KMS-11 (cell line): Measurements from ENCODE around the gene FHAD1.
A peak's percentile ranks its signal among the peaks of the same experiment; 100 is the strongest.

Source experiments
- H2AFZ ChIP-seq: fragments of 200-600 bp; sonication (generic); 2 replicates; pipeline ENCODE4 v1.6.1; 2016; ENCODE audit warnings: antibody characterized with exemption, mixed run types, low read depth
- H3K27ac ChIP-seq: fragments of 200-600 bp; sonication (generic); 2 replicates; pipeline ENCODE4 v1.6.1; 2016; ENCODE audit warnings: mild to moderate bottlenecking, mixed run types
- H3K27me3 ChIP-seq: fragments of 200-600 bp; sonication (generic); 2 replicates; pipeline ENCODE4 v1.6.1; 2017; ENCODE audit warnings: mild to moderate bottlenecking, low read depth, mixed run types, moderate library complexity; ENCODE audit not compliant: insufficient read depth
- H3K36me3 ChIP-seq: fragments of 200-600 bp; sonication (generic); 2 replicates; pipeline ENCODE4 v1.6.1; 2017; ENCODE audit warnings: mild to moderate bottlenecking, mixed run types; ENCODE audit not compliant: insufficient read depth
- H3K4me1 ChIP-seq: fragments of 200-600 bp; sonication (generic); 2 replicates; pipeline ENCODE4 v1.6.1; 2016; ENCODE audit warnings: mild to moderate bottlenecking, low read depth, mixed run types; ENCODE audit not compliant: poor library complexity, severe bottlenecking
- H3K4me2 ChIP-seq: fragments of 200-600 bp; sonication (generic); 2 replicates; pipeline ENCODE4 v1.7.0; 2016; ENCODE audit warnings: mild to moderate bottlenecking, mixed run types
- H3K4me3 ChIP-seq: fragments of 200-600 bp; sonication (generic); IDR thresholded peaks from 2 replicates; pipeline ENCODE4 v1.6.1; 2017; ENCODE audit warnings: low read depth, low read length, mixed read lengths; ENCODE audit not compliant: insufficient read depth
- H3K79me2 ChIP-seq: fragments of 200-600 bp; sonication (generic); 2 replicates; pipeline ENCODE4 v1.6.1; 2016; ENCODE audit warnings: low read depth, mixed run types; ENCODE audit not compliant: insufficient read depth
- H3K9ac ChIP-seq: fragments of 200-600 bp; sonication (generic); 2 replicates; pipeline ENCODE4 v1.6.1; 2016; ENCODE audit warnings: mild to moderate bottlenecking, mixed run types
- H4K20me1 ChIP-seq: fragments of 200-600 bp; sonication (generic); 2 replicates; pipeline ENCODE4 v1.6.1; 2016; ENCODE audit warnings: mild to moderate bottlenecking, mixed run types; ENCODE audit not compliant: insufficient read depth
- CTCF ChIP-seq: fragments of 200-600 bp; sonication (generic); conservative IDR thresholded peaks from 2 replicates; pipeline ENCODE4 v1.6.1; 2017; ENCODE audit warnings: low read depth, mild to moderate bottlenecking, antibody characterized with exemption, low read length, moderate library complexity, mixed read lengths

The FHAD1 gene

GRCh38 chr1:15410884-15411245 is 163.8 kb downstream of the FHAD1 start:
- H3K27ac ChIP-seq, result no peak overlapping the region
- H3K9ac ChIP-seq, result peak overlapping the region; percentile 81; the same call in 1 of the 2 replicates
- H3K79me2 ChIP-seq, result no peaks in the 10 kb centered on the region; the same call in 1 of the 2 replicates
- TF ChIP-seq CTCF, result no peak
- H3K4me2 ChIP-seq, result peak overlapping the region; percentile 84
- H2AFZ ChIP-seq, result peak overlapping the region; percentile 79; the same call in 1 of the 2 replicates
- no peaks in the 10 kb centered on the region for H4K20me1 ChIP-seq
- peak overlapping the region; percentile 58 for H3K4me3 ChIP-seq
- H3K36me3 ChIP-seq, result no peaks in the 10 kb centered on the region
- peaks cover 5% of the 10 kb centered on the region for H3K4me1 ChIP-seq
- H3K27me3 ChIP-seq, result peaks cover 9% of the 10 kb centered on the region; the same call in 1 of the 2 replicates

- Histone ChIP-seq H3K27me3 (peaks cover 9% of the 10 kb centered on the region; the same call in 1 of the 2 replicates), H3K4me1 (peaks cover 5% of the 10 kb centered on the region), H3K79me2 (no peaks in the 10 kb centered on the region; the same call in 1 of the 2 replicates), H3K9ac (no peak overlapping the region), H3K36me3 (no peaks in the 10 kb centered on the region), H4K20me1 (no peaks in the 10 kb centered on the region), H3K4me3 (no peak overlapping the region), H3K27ac (no peak overlapping the region), H3K4me2 (peak overlapping the region; percentile 84; the same call in 1 of the 2 replicates), H2AFZ (no peak overlapping the region)
- no peak for TF ChIP-seq CTCF
Observed at GRCh38 chr1:15411593-15412137, 164.6 kb downstream of the FHAD1 start.

DNA sequence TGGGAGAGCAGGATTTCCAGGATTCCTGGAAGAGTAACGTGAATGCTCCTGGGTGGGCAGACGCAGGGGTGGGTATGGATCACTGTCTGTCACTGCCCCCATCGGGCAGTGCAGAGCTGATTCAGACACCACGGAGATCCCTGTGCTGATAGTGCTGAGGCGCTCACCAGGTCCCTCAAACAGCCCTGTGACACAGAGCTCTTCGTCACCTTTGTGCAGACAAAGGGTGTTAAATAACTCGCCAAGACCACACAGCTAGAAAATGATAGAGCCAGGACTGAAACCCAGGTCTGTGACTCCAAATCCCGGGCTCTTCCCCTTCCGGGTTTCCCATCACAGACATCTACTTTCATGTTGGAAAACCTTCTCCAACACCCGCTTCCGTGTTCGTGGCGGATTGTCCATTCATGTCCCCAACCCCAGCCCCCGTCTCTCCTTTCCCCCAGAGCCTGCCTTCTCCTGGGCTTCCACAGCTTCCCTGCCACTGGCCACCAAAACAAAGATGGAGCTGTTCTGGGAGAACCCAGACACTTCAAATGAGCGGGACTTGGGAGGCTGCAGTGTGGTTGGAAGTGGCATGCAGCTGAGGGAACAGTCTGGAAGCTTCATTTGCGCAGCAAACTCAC is 165.3 kb downstream of the FHAD1 start:
- no peaks in the 10 kb centered on the region for H4K20me1 ChIP-seq

DNA sequence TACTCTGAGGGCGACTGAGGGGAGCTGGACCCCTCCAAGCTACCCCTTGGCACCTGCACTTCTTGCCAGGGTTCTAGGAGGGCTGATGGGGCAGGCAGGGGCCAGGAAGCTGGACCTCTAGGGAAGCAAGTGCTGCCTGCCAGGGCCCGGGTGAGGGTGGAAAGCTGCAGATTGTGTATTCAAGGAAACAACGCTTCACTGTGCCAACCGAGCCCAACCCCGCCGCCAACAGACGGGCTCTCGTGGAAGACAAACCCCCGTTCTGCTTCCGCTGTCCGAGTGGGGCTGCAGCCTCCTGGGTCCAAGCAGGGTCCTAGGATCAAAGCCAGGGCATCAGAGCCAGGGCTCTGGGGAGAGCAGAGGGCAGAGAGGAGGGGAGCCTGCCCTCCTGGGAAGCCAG is 165.8 kb downstream of the FHAD1 start:
- H3K4me1 ChIP-seq, result peaks cover 13% of the 10 kb centered on the region
- H3K4me2 ChIP-seq, result no peak overlapping the region
- H3K27ac ChIP-seq, result no peak overlapping the region
- H3K9ac ChIP-seq, result no peak overlapping the region
- no peaks in the 10 kb centered on the region for H3K36me3 ChIP-seq
- no peak for TF ChIP-seq CTCF
- no peaks in the 10 kb centered on the region; the same call in 1 of the 2 replicates for H3K79me2 ChIP-seq
- H3K27me3 ChIP-seq, result peaks cover 5% of the 10 kb centered on the region; the same call in 1 of the 2 replicates
- H2AFZ ChIP-seq, result no peak overlapping the region
- no peaks in the 10 kb centered on the region for H4K20me1 ChIP-seq
- H3K4me3 ChIP-seq, result no peak overlapping the region

More for the DNA sequence above, 165.3 kb downstream of the FHAD1 start:
- Histone ChIP-seq H3K27me3 (peaks cover 9% of the 10 kb centered on the region; the same call in 1 of the 2 replicates), H2AFZ (no peak overlapping the region), H3K4me3 (no peak overlapping the region), H3K79me2 (no peaks in the 10 kb centered on the region; the same call in 1 of the 2 replicates), H3K9ac (no peak overlapping the region), H3K4me1 (peaks cover 10% of the 10 kb centered on the region), H3K36me3 (no peaks in the 10 kb centered on the region), H3K27ac (no peak overlapping the region), H3K4me2 (no peak overlapping the region)
- TF ChIP-seq CTCF, result no peak
